ENCODE results near the gene ZNF493.

The ZNF493 gene

DNA sequence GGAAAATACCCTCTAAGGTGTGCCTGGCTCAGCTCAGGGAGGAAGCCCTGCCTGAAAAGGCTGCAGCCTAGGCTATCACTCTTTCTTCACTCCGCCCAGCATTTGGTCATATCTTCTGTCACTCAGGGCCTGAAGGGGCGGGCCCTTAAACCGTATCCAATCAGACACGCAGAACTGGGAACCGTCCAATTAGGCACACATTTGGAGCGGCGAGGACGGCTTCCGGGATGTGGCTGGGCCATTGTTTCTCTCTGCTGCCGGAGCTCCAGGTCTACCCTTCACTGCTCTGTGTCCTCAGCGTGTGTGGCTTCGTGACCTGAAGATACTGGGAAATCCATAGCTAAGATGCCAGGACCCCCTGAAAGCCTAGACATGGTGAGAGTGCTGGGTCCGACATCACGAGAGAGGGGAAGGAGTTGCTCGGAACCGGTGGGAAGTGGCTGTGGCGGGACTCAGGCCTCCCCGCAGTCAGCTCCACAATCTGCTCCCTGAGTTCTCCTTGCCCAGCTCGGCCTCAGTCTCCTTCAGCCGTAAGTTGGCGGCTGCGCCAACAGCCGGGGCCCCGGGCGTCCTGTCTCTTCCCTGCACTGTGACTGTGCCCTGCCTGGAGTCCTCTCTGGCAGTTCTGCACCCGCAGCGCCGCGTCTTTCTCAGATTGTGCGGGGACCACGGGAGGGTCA, at the start of gene ZNF493:
ZNF493 (plus strand) TSS at position 241 of the 680 bp plus-strand sequence; CDS start at position 346, 105 bp downstream.
- DNase-seq, result peak; percentile 42 to 75

GRCh38 chr19:21352830-21353229, 44.1 kb upstream of the ZNF493 start:
- no peak for DNase-seq

- DNase-seq, result peak; percentile 54 to 79
These were observed 38.0 kb upstream of the ZNF493 start, which contains the start of gene ZNF738 for GRCh38 chr19:21358768-21359451. Gene ZNF738 (plus strand): TSS chr19:21359000. CDS start chr19:21359141, 141 bp downstream.

DNA sequence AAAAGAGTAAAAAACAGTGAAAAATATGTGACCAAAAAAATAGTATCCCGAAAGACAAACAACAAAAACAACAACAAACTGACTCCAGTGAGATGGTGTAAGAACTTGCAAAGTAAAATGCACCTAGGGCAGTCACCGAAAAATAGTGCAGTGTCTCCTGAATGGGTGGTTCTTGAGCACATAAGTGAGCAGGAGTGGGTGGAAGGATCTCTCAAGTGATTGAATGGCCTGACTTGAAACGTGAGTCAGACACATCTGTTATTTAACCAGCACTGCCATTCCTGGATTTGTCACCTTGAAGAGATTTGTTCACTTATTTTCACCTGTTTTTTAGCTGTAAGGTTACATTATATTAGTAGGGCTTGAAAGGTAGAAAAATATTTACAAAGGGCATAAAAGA, 34.6 kb upstream of the ZNF493 start:
- no peak for DNase-seq

GRCh38 chr19:21383980-21384582, 12.9 kb upstream of the ZNF493 start:
- no peak for DNase-seq

GRCh38 chr19:21396121-21396520, 812 bp upstream of the ZNF493 start:
- no peak for DNase-seq

DNA sequence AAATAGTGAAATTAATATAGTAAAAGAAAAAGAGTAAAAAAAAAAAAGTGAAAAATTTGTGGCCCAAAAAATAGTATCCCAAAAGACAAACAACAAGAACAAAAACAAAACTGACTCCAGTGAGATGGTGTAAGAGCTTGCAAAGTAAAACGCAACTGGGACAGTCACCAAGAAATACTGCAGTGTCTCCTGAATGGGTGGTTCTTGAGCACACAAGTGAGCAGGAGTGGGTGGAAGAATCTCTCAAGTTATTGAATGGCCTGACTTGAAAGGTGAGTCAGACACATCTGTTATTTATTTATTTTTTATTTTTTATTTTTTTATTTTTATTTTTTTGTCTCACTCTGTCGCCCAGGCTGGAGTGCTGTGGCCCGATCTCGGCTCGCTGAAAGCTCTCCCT, 1.9 kb downstream of the ZNF493 start:
- DNase-seq, result no peak

GRCh38 chr19:21402303-21402985, 5.5 kb downstream of the ZNF493 start:
- DNase-seq, result no peak

- DNase-seq, result no peak
These were observed 13.2 kb downstream of the ZNF493 start for GRCh38 chr19:21410166-21410565.

GRCh38 chr19:21422244-21422643, 25.3 kb downstream of the ZNF493 start:
- no peak for DNase-seq

- DNase-seq, result no peak
These were observed 26.4 kb downstream of the ZNF493 start for GRCh38 chr19:21423057-21424041.

GRCh38 chr19:21430675-21431074, 33.7 kb downstream of the ZNF493 start:
- DNase-seq, result no peak

DNA sequence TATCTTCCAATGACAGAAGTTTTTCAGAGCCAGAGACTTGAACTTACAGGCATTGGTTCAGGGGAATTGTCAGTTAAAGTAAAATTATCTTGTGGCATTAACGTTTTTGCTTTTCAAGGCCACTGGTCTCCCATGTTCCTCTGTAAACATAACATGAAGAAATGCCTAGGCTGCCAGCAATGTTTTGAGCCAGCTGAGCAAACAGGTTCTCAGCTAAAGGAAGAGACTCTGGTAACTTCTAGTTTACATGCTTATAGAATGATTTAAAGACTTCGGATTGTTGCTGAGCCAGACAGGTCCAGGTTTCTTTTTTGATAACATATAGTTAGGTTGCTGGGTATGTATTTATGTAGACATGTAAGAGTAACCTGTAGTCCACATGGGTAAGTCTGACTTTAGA, 35.7 kb downstream of the ZNF493 start:
- no peak for DNase-seq

GRCh38 chr19:21434516-21434915, 37.6 kb downstream of the ZNF493 start:
- no peak for DNase-seq

DNA sequence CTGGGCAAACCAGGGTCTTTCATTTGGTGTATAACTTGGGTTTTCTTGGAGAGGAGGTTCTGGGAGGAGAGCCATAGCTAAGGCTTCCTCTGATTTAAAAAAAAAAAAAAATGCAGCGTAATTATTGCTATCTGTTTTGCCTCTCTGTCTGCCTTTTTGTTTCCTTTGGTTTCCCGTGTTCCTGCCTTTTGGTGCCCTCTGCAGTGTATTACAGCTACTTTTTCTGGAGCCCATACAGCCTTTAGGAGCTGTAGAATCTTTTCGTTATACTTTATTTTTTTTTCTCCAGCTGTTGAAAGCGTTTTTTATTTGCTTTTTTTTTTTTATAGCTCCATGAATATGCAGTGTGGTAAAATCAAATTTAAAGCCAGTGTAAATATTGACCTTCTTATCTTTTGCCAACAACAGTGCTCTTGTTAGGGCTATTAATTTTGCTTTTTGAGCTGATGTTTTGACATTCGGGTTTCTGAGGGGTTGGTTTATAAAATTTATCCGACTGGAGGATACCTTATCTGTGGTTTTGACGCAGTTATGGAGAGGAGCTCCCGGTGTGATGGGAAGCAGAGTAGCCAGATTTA, 38.1 kb downstream of the ZNF493 start:
- DNase-seq, result no peak

GRCh38 chr19:21439201-21439751, 42.3 kb downstream of the ZNF493 start:
- DNase-seq, result no peak

DNA sequence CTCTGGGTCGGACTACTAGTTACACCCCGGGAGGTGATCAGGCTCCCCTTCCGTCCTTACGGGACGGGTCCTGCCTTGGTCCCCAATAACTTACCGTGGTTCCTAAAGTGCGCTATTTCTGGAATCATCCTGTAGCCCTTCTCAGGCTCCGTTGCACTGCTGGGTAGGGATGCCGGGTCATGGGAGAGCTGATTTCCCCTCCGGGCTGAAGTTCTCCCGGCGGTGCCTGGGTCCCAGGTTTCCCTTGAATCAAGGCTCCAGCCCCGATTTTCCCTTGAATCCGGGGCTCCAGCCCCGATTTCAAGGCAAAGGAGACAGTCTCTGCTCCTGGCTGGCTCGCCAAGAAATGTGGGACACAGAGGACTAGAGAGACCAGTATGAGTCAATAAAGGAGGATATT, 43.4 kb downstream of the ZNF493 start:
- no peak for DNase-seq

- DNase-seq, result no peak
These were observed 54.3 kb downstream of the ZNF493 start for GRCh38 chr19:21451187-21451586.

DNA sequence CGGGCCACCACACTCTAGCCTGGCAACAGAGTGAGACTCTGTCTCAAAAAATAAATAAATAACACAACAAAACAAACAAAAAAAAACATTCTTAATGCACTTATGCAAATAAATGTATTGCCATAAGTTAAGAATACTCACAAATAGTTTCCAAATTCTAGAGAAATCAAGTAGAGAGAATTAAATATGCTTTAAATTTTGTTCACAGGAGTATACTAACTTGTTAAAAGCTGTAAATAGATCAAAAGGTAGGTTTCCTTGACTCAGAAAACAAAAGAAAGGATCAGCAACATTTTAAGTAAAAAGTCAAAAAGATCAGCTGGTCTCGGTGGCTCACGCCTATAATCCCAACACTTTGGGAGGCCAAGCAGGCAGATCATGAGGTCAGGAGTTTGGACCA, 58.0 kb downstream of the ZNF493 start:
- DNase-seq, result no peak

- DNase-seq, result no peak
These were observed 63.8 kb downstream of the ZNF493 start for GRCh38 chr19:21460686-21461085.

DNA sequence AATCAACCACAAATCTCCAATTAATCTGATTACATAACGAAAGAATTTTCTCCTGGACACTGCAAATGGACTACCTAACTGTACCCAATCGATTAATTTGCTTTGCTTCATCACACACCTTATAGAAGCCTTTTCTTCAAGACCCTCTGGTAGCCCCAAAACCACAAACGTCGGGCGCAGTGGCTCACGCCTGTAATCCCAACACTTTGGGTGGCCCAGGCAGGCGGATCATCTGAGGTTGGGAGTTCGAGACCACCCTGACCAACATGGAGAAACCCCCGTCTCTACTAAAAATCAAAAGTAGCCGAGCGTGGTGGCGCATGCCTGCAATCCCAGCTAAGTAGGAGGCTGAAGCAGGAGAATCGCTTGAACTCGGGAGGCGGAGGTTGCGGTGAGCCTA, 65.6 kb downstream of the ZNF493 start:
- no peak for DNase-seq

All from NCI-H187 (cell line).